Right ventricle myocardium superior (tissue), 1 donor: Measurements from ENCODE around the gene PRKAB1. TPM values are rescaled to one million over a fixed set of nuclear protein-coding genes. Genes with fewer than 3 reads are reported as not detected.

Experiments
- ATAC-seq: fragments of 200-7000 bp; cut with Tn5 transposase; one replicate; pipeline ENCODE4 v1.9.1; 2020; ENCODE audit warnings: mild to moderate bottlenecking; ENCODE audit not compliant: poor library complexity
- DNase-seq: peaks from one replicate; pipeline ENCODE4 v3.0.0-alpha.2; 2020
- intact Hi-C: fragments of 100-400 bp; cut with DNase I; formaldehyde crosslinking; loops from one replicate; pipeline ENCODE4 v1.11.2; 2022
- total RNA-seq: library from RNA; stranded (reverse); fragmentation: NEBNext Ultra II Directional; extraction: Animal tissue kit (Norgen Biotek cat#: 25700); gene quantifications from one replicate; pipeline ENCODE4 v1.2.1, GENCODE V29; 2021
- donor health status: DM: no; HTN: yes; CAD: no; lungs with severe emphysema.

Gene PRKAB1
- total RNA-seq, 1 donor from 2014 or later: 9.3 TPM

- no peak for ATAC-seq
- DNase-seq: no peak
- intact Hi-C loops: no loop called here
Observed at GRCh38 chr12:119659289-119659897, 8.5 kb upstream of the PRKAB1 start.

- DNase-seq (no peak), ATAC-seq (no peak)
- intact Hi-C loops: loop anchor here (10.0 kb wide), 1 partner anchor 125 kb away; no protein-coding TSS in a partner anchor
Observed at GRCh38 chr12:119660076-119660475, 7.9 kb upstream of the PRKAB1 start.

GRCh38 chr12:119661882-119662281, 6.1 kb upstream of the PRKAB1 start:
- intact Hi-C loops: loop anchor here (10.0 kb wide), 1 partner anchor 123 kb away; no protein-coding TSS in a partner anchor
- no peak for DNase-seq
- no peak for ATAC-seq

- ATAC-seq (no peak), DNase-seq (no peak)
- intact Hi-C loops: loop anchor here (10.0 kb wide), 1 partner anchor 120 kb away; no protein-coding TSS in a partner anchor
Observed at GRCh38 chr12:119664642-119665041, 3.3 kb upstream of the PRKAB1 start.

GRCh38 chr12:119665164-119665929, 2.6 kb upstream of the PRKAB1 start:
- intact Hi-C loops: loop anchor here (10.0 kb wide), 1 partner anchor 119 kb away; no protein-coding TSS in a partner anchor
- no peak for ATAC-seq

GRCh38 chr12:119666226-119666795, 1.6 kb upstream of the PRKAB1 start:
- ATAC-seq: no peak
- no peak for DNase-seq
- intact Hi-C loops: loop anchor here (10.0 kb wide), 1 partner anchor 118 kb away; no protein-coding TSS in a partner anchor

More at GRCh38 chr12:119665164-119665929, 2.6 kb upstream of the PRKAB1 start:
- no peak for DNase-seq

- intact Hi-C loops: loop anchor here (10.0 kb wide), 1 partner anchor 118 kb away; no protein-coding TSS in a partner anchor
- DNase-seq (no peak), ATAC-seq (peak; percentile 9)
Observed at GRCh38 chr12:119666900-119667576, 895 bp upstream of the PRKAB1 start.

- ATAC-seq (no peak), DNase-seq (no peak)
- intact Hi-C loops: loop anchor here (10.0 kb wide), 1 partner anchor 116 kb away; no protein-coding TSS in a partner anchor
Observed at GRCh38 chr12:119668324-119668841, 450 bp downstream of the PRKAB1 start.

- intact Hi-C loops: loop anchor here (10.0 kb wide), 1 partner anchor 115 kb away; no protein-coding TSS in a partner anchor
- ATAC-seq (no peak), DNase-seq (no peak)
Observed at GRCh38 chr12:119669744-119670472, 2.0 kb downstream of the PRKAB1 start.

- no peak for ATAC-seq
- intact Hi-C loops: no loop called here
Observed at GRCh38 chr12:119671070-119671469, 3.1 kb downstream of the PRKAB1 start.

GRCh38 chr12:119672194-119672593, 4.3 kb downstream of the PRKAB1 start:
- intact Hi-C loops: no loop called here
- ATAC-seq (no peak), DNase-seq (no peak)

More at GRCh38 chr12:119671070-119671469, 3.1 kb downstream of the PRKAB1 start:
- no peak for DNase-seq

GRCh38 chr12:119673634-119674033, 5.7 kb downstream of the PRKAB1 start:
- no peak for DNase-seq
- ATAC-seq: peak; percentile 51
- intact Hi-C loops: no loop called here

- intact Hi-C loops: no loop called here
- DNase-seq: no peak
- no peak for ATAC-seq
Observed at GRCh38 chr12:119674560-119674959, 6.6 kb downstream of the PRKAB1 start.

- no peak for ATAC-seq
- intact Hi-C loops: no loop called here
- no peak for DNase-seq
Observed at GRCh38 chr12:119676022-119676421, 8.1 kb downstream of the PRKAB1 start.

- DNase-seq: no peak
Observed at GRCh38 chr12:119676573-119676972, 8.6 kb downstream of the PRKAB1 start.

GRCh38 chr12:119678459-119678858, 10.5 kb downstream of the PRKAB1 start:
- no peak for ATAC-seq
- intact Hi-C loops: no loop called here
- DNase-seq: no peak

More at GRCh38 chr12:119676573-119676972, 8.6 kb downstream of the PRKAB1 start:
- ATAC-seq: no peak
- intact Hi-C loops: no loop called here

GRCh38 chr12:119679081-119679480, 11.1 kb downstream of the PRKAB1 start:
- DNase-seq (no peak), ATAC-seq (no peak)
- intact Hi-C loops: no loop called here

- intact Hi-C loops: no loop called here
- DNase-seq: no peak
- ATAC-seq: no peak
Observed at GRCh38 chr12:119679490-119679889, 11.6 kb downstream of the PRKAB1 start.
